Measurements from ENCODE around the gene CCDC195.

Gene CCDC195

GRCh38 chr2:224747765-224748164, 31.6 kb upstream of the CCDC195 start:
- TF ChIP-seq CTCF (IDR thresholded peaks at IDR 0.05; ENCODE audit: insufficient read depth, missing control alignments), result no peak
- DNase-seq (ENCODE audit: insufficient read length, low spot score) (no peak), FAIRE-seq (no peak)

DNA sequence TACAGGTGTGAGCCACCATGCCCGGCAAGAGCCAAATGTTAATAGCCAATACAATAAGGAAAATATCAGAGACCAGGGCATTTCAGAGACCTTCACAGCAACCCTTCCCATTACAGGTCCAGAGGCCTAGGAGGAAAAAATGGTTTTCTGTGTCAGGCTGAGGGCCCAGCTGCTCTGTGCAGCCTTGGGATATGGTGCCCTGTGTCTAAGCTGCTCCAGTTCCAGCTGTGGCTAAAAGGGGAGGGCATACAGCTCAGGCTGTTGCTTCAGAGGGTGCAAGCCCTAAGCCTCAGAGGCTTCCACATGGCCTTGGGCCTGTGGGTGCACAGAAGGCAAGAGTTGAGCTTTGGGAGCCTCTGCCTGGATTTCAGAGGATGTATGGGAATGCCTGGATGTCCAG, 20.1 kb upstream of the CCDC195 start:
- FAIRE-seq (no peak), DNase-seq (ENCODE audit: insufficient read length, low spot score) (no peak)
- TF ChIP-seq CTCF (IDR thresholded peaks at IDR 0.05; ENCODE audit: insufficient read depth, missing control alignments), result no peak

GRCh38 chr2:224734949-224735348, 18.8 kb upstream of the CCDC195 start:
- DNase-seq (ENCODE audit: insufficient read length, low spot score), result no peak
- no peak for FAIRE-seq
- no peak for TF ChIP-seq CTCF (IDR thresholded peaks at IDR 0.05; ENCODE audit: insufficient read depth, missing control alignments)

- FAIRE-seq, result no peak
- no peak for TF ChIP-seq CTCF (IDR thresholded peaks at IDR 0.05; ENCODE audit: insufficient read depth, missing control alignments)
- no peak for DNase-seq (ENCODE audit: insufficient read length, low spot score)
These were observed 15.5 kb upstream of the CCDC195 start for GRCh38 chr2:224731665-224732064.

- DNase-seq (ENCODE audit: insufficient read length, low spot score) (no peak), FAIRE-seq (no peak)
- TF ChIP-seq CTCF (IDR thresholded peaks at IDR 0.05; ENCODE audit: insufficient read depth, missing control alignments), result no peak
These were observed 13.3 kb upstream of the CCDC195 start for GRCh38 chr2:224729435-224729834.

GRCh38 chr2:224724331-224724730, 8.2 kb upstream of the CCDC195 start:
- TF ChIP-seq CTCF (IDR thresholded peaks at IDR 0.05; ENCODE audit: insufficient read depth, missing control alignments), result no peak
- FAIRE-seq (no peak), DNase-seq (ENCODE audit: insufficient read length, low spot score) (no peak)

- no peak for DNase-seq (ENCODE audit: insufficient read length, low spot score)
- no peak for FAIRE-seq
- TF ChIP-seq CTCF (IDR thresholded peaks at IDR 0.05; ENCODE audit: insufficient read depth, missing control alignments), result no peak
These were observed 7.5 kb upstream of the CCDC195 start for GRCh38 chr2:224723586-224724217.

Data from D721Med (cell line).